Measurements from ENCODE around the gene DAD1. TPM values are rescaled to one million over a fixed set of nuclear protein-coding genes. Genes with fewer than 3 reads are reported as not detected.

The DAD1 gene
- total RNA-seq, 1 donor from 2014 or later = 255 TPM

- H3K9me3 Mint-ChIP-seq = no peaks in the 10 kb centered on the region
- H3K36me3 Mint-ChIP-seq (ENCODE audit: low read depth) = peaks cover 23% of the 10 kb centered on the region
- H3K4me1 Mint-ChIP-seq = no peaks in the 10 kb centered on the region
- no peak overlapping the region for H3K4me3 Mint-ChIP-seq
- H3K27ac Mint-ChIP-seq = no peak overlapping the region
- intact Hi-C loops (cut with micrococcal nuclease) = no loop called here
- no peaks in the 10 kb centered on the region for H3K27me3 Mint-ChIP-seq
- no peak for DNase-seq
Measured at GRCh38 chr14:22613106-22613695, 24.2 kb upstream of the DAD1 start.

GRCh38 chr14:22610931-22611330 lies 21.9 kb upstream of the DAD1 start:
- intact Hi-C loops (cut with micrococcal nuclease) = no loop called here
- H3K4me1 Mint-ChIP-seq = no peaks in the 10 kb centered on the region
- no peaks in the 10 kb centered on the region for H3K27me3 Mint-ChIP-seq
- DNase-seq = no peak
- H3K27ac Mint-ChIP-seq = no peak overlapping the region
- no peaks in the 10 kb centered on the region for H3K9me3 Mint-ChIP-seq
- H3K36me3 Mint-ChIP-seq (ENCODE audit: low read depth) = peaks cover 37% of the 10 kb centered on the region
- H3K4me3 Mint-ChIP-seq = no peak overlapping the region

GRCh38 chr14:22607291-22607690 lies 18.3 kb upstream of the DAD1 start:
- H3K27me3 Mint-ChIP-seq = no peaks in the 10 kb centered on the region

GRCh38 chr14:22606380-22606779 lies 17.4 kb upstream of the DAD1 start:
- intact Hi-C loops (cut with micrococcal nuclease) = no loop called here
- no peak overlapping the region for H3K4me3 Mint-ChIP-seq
- no peak for DNase-seq
- H3K9me3 Mint-ChIP-seq = no peaks in the 10 kb centered on the region
- peaks cover 72% of the 10 kb centered on the region for H3K36me3 Mint-ChIP-seq (ENCODE audit: low read depth)
- no peak overlapping the region for H3K27ac Mint-ChIP-seq
- H3K4me1 Mint-ChIP-seq = peaks cover 5% of the 10 kb centered on the region
- no peaks in the 10 kb centered on the region for H3K27me3 Mint-ChIP-seq

More at GRCh38 chr14:22607291-22607690, 18.3 kb upstream of the DAD1 start:
- no peaks in the 10 kb centered on the region for H3K4me1 Mint-ChIP-seq
- H3K9me3 Mint-ChIP-seq = no peaks in the 10 kb centered on the region
- DNase-seq = no peak
- H3K27ac Mint-ChIP-seq = no peak overlapping the region
- intact Hi-C loops (cut with micrococcal nuclease) = no loop called here
- peaks cover 68% of the 10 kb centered on the region for H3K36me3 Mint-ChIP-seq (ENCODE audit: low read depth)
- no peak overlapping the region for H3K4me3 Mint-ChIP-seq

GRCh38 chr14:22602862-22603261 lies 13.8 kb upstream of the DAD1 start:
- Mint-ChIP-seq H3K27ac (no peak overlapping the region), H3K9me3 (no peaks in the 10 kb centered on the region), H3K36me3 (ENCODE audit: low read depth) (peaks cover 62% of the 10 kb centered on the region), H3K4me1 (peaks cover 32% of the 10 kb centered on the region), H3K27me3 (no peaks in the 10 kb centered on the region), H3K4me3 (no peak overlapping the region)
- DNase-seq = no peak
- intact Hi-C loops (cut with micrococcal nuclease) = no loop called here

- intact Hi-C loops (cut with micrococcal nuclease) = no loop called here
- no peaks in the 10 kb centered on the region for H3K9me3 Mint-ChIP-seq
- H3K36me3 Mint-ChIP-seq (ENCODE audit: low read depth) = peaks cover 57% of the 10 kb centered on the region
- DNase-seq = no peak
- no peaks in the 10 kb centered on the region for H3K27me3 Mint-ChIP-seq
- H3K4me3 Mint-ChIP-seq = no peak overlapping the region
- no peak overlapping the region for H3K27ac Mint-ChIP-seq
- H3K4me1 Mint-ChIP-seq = peaks cover 38% of the 10 kb centered on the region
Measured at GRCh38 chr14:22601996-22602395, 13.0 kb upstream of the DAD1 start.

GRCh38 chr14:22601456-22601855 lies 12.4 kb upstream of the DAD1 start:
- Mint-ChIP-seq H3K4me3 (no peak overlapping the region), H3K4me1 (peaks cover 38% of the 10 kb centered on the region), H3K27ac (no peak overlapping the region), H3K36me3 (ENCODE audit: low read depth) (peaks cover 54% of the 10 kb centered on the region), H3K27me3 (no peaks in the 10 kb centered on the region), H3K9me3 (no peaks in the 10 kb centered on the region)
- intact Hi-C loops (cut with micrococcal nuclease) = no loop called here
- no peak for DNase-seq

- H3K9me3 Mint-ChIP-seq = no peaks in the 10 kb centered on the region
- H3K4me1 Mint-ChIP-seq = peaks cover 39% of the 10 kb centered on the region
- no peak overlapping the region for H3K27ac Mint-ChIP-seq
- intact Hi-C loops (cut with micrococcal nuclease) = no loop called here
- peaks cover 40% of the 10 kb centered on the region for H3K36me3 Mint-ChIP-seq (ENCODE audit: low read depth)
- H3K4me3 Mint-ChIP-seq = peak overlapping the region; percentile 6
- peaks cover 2% of the 10 kb centered on the region for H3K27me3 Mint-ChIP-seq
- DNase-seq = no peak
Measured at GRCh38 chr14:22600027-22600426, 11.0 kb upstream of the DAD1 start.

DNA sequence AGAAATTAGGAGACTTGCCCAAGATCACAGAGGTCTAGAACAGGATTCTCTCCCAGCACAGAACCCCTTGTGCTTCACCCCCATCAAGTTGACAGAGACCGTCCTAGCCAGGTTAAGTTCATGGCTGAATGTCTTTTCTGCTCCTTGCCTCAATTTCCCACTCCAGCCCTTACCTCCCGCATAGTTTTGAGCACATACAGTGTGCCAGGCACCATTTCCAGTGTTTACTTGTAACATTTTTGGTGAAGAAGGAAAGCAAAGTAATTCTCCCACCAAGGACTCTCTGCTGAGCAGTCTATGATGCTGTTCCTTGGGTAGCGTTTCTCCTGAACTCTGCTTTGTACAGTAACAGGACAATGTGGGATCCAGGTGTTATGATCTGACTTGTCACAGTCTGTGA lies 10.3 kb upstream of the DAD1 start:
- intact Hi-C loops (cut with micrococcal nuclease) = no loop called here
- Mint-ChIP-seq H3K9me3 (no peaks in the 10 kb centered on the region), H3K4me1 (peaks cover 39% of the 10 kb centered on the region), H3K27ac (peak overlapping the region; percentile 89), H3K27me3 (peaks cover 3% of the 10 kb centered on the region), H3K4me3 (peak overlapping the region; percentile 94), H3K36me3 (ENCODE audit: low read depth) (peaks cover 33% of the 10 kb centered on the region)
- DNase-seq = no peak

DNA sequence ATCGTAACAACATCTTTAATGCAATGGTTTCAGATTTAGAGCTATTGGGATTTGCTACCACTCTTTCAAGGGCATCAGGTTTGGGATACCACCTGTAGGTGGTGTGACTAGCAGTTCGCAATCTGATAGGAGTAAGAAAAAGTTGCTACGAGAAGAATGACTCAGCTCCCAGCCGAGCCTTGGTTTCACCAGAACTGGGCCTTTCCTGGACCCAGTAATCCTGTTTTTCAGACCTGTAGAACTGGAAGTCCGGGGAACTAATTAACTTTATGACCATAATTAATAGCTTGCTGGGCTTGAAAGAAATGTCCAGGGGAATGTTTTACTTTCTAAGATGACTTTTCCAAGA lies 9.8 kb upstream of the DAD1 start:
- Mint-ChIP-seq H3K36me3 (ENCODE audit: low read depth) (peaks cover 30% of the 10 kb centered on the region), H3K27me3 (peaks cover 3% of the 10 kb centered on the region)

GRCh38 chr14:22598099-22598895 lies 9.3 kb upstream of the DAD1 start, which contains the start of gene ABHD4:
TSS of gene ABHD4 (plus strand) at chr14:22598300. CDS start at chr14:22598307, 7 bp downstream.
- H3K9me3 Mint-ChIP-seq = no peaks in the 10 kb centered on the region
- peaks cover 39% of the 10 kb centered on the region for H3K4me1 Mint-ChIP-seq
- intact Hi-C loops (cut with micrococcal nuclease) = loop anchor here (1.0 kb wide), 2 partner anchors 9 to 168 kb away; partner anchors contain the start of genes DAD1 and OXA1L
- DNase-seq = peak; percentile 94
- peaks cover 27% of the 10 kb centered on the region for H3K36me3 Mint-ChIP-seq (ENCODE audit: low read depth)
- H3K27me3 Mint-ChIP-seq = peaks cover 6% of the 10 kb centered on the region
- peak within 1 kb of the TSS; percentile 89 for H3K27ac Mint-ChIP-seq
- H3K4me3 Mint-ChIP-seq = peak within 1 kb of the TSS; percentile 94

More for the DNA sequence above, 9.8 kb upstream of the DAD1 start:
- Mint-ChIP-seq H3K4me1 (peaks cover 39% of the 10 kb centered on the region), H3K9me3 (no peaks in the 10 kb centered on the region), H3K27ac (peak overlapping the region; percentile 89), H3K4me3 (peak overlapping the region; percentile 94)
- intact Hi-C loops (cut with micrococcal nuclease) = loop anchor here (1.0 kb wide), 2 partner anchors 10 to 167 kb away; partner anchors contain the start of genes DAD1 and OXA1L
- DNase-seq = peak; percentile 80

DNA sequence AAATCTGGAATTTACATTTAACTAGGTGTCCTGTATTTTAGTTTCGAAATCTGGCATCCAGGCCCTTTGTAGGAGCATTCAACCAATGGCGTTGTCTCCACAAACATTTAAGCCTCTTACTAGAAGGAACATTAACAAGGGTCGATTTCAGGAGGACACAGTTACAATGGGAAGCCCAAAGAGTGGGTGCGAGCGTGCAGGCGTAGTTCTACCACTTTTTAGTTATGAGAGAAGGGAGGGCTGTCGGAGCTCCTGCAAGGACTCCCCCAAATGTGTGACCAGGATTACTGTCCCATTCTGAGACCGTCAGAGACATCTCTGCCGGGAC lies 8.7 kb upstream of the DAD1 start:
- Mint-ChIP-seq H3K27me3 (peaks cover 9% of the 10 kb centered on the region), H3K36me3 (ENCODE audit: low read depth) (peaks cover 22% of the 10 kb centered on the region), H3K27ac (peak overlapping the region; percentile 75), H3K4me3 (peak overlapping the region; percentile 94), H3K9me3 (no peaks in the 10 kb centered on the region), H3K4me1 (peaks cover 39% of the 10 kb centered on the region)
- intact Hi-C loops (cut with micrococcal nuclease) = loop anchor here (1.0 kb wide), 2 partner anchors 8 to 169 kb away; partner anchors contain the start of genes DAD1 and OXA1L
- DNase-seq = no peak

GRCh38 chr14:22597265-22597664 lies 8.2 kb upstream of the DAD1 start:
- peaks cover 39% of the 10 kb centered on the region for H3K4me1 Mint-ChIP-seq
- intact Hi-C loops (cut with micrococcal nuclease) = no loop called here

DNA sequence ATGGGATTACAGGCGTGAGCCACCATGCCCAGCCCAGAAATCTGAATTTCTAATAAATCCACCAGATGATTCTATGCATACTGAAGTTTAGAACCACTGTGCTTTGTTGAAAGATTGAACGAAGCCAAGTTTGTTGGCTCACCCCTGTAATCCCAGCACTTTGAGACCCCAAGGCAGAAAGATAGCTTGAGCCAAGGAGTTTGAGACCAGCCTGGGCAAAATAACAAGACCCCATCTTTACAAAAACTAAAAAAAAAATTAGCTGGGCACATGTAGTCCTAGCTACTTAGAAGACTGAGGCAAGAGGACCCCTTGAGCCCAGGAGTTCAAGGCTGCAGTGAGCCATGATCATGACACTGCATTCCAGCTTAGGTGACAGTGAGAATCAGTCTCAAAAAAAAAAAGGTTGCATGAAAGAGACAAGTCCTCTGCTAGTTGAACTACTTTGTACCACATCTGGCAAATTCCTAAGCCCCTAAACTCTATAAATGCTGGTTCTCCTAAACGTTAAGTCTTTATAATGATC lies 7.4 kb upstream of the DAD1 start:
- peaks cover 10% of the 10 kb centered on the region for H3K36me3 Mint-ChIP-seq (ENCODE audit: low read depth)
- H3K27ac Mint-ChIP-seq = no peak overlapping the region
- no peaks in the 10 kb centered on the region for H3K9me3 Mint-ChIP-seq
- H3K4me3 Mint-ChIP-seq = no peak overlapping the region
- no peak for DNase-seq
- H3K4me1 Mint-ChIP-seq = peaks cover 35% of the 10 kb centered on the region
- H3K27me3 Mint-ChIP-seq = peaks cover 9% of the 10 kb centered on the region
- intact Hi-C loops (cut with micrococcal nuclease) = no loop called here

More at GRCh38 chr14:22597265-22597664, 8.2 kb upstream of the DAD1 start:
- Mint-ChIP-seq H3K27ac (peak overlapping the region; percentile 35), H3K27me3 (peaks cover 9% of the 10 kb centered on the region), H3K36me3 (ENCODE audit: low read depth) (peaks cover 17% of the 10 kb centered on the region), H3K4me3 (peak overlapping the region; percentile 94), H3K9me3 (no peaks in the 10 kb centered on the region)
- DNase-seq = no peak
